ENCODE data around the gene IL1R2. TPM values are rescaled to one million over a fixed set of nuclear protein-coding genes. Genes with fewer than 3 reads are reported as not detected.

IL1R2 gene
- total and polyA plus RNA-seq, 2 of the 13 experiments (the other 11 are each of a cell fraction or from before 2014, with no cell fraction given), result 3.6 to 7.3 TPM

- TF ChIP-seq FUBP1 (CRISPR knock-in tag; IDR thresholded peaks at IDR 0.05; ENCODE audit: borderline replicate concordance) (no peak), MLLT10 (CRISPR knock-in tag; IDR thresholded peaks at IDR 0.05) (no peak), ZNF746 (CRISPR knock-in tag; IDR thresholded peaks at IDR 0.05) (peak; percentile 50; the same call in 1 of the 2 replicates), GATA4 (IDR thresholded peaks at IDR 0.05; ENCODE audit: borderline replicate concordance, low read depth) (no peak), HIC2 (CRISPR knock-in tag; IDR thresholded peaks at IDR 0.05; ENCODE audit: low read depth) (no peak; the same call in 1 of the 2 replicates), ZNF790 (CRISPR knock-in tag; IDR thresholded peaks at IDR 0.05; ENCODE audit: borderline replicate concordance) (no peak), ZNF577 (CRISPR knock-in tag; IDR thresholded peaks at IDR 0.05; ENCODE audit: borderline replicate concordance, low read depth) (no peak), NR2C2 (CRISPR knock-in tag; IDR thresholded peaks at IDR 0.05; ENCODE audit: borderline replicate concordance) (no peak), KAT8 (CRISPR knock-in tag; IDR thresholded peaks at IDR 0.05) (peak; percentile 43; the same call in 1 of the 2 replicates), SATB2 (CRISPR knock-in tag; IDR thresholded peaks at IDR 0.05) (no peak), ZMYM4 (CRISPR knock-in tag; IDR thresholded peaks at IDR 0.05) (no peak), ZFP37 (CRISPR knock-in tag; IDR thresholded peaks at IDR 0.05; ENCODE audit: borderline replicate concordance) (no peak), PHF21A (CRISPR knock-in tag; IDR thresholded peaks at IDR 0.05) (peak; percentile 46; the same call in 1 of the 2 replicates), ZFX (CRISPR knock-in tag; IDR thresholded peaks at IDR 0.05; ENCODE audit: low read depth) (peak; percentile 51), ZNF331 (CRISPR knock-in tag; IDR thresholded peaks at IDR 0.05) (peak; percentile 77), ZFYVE20 (CRISPR knock-in tag; IDR thresholded peaks at IDR 0.05; ENCODE audit: borderline replicate concordance, low read depth) (no peak), MXI1 (IDR thresholded peaks at IDR 0.05; ENCODE audit: borderline replicate concordance, low read depth, low read length) (no peak), KDM4B (CRISPR knock-in tag; IDR thresholded peaks at IDR 0.05) (0 out of 2 replicates have a peak, but pooled peaks have one; percentile 62), ZNF558 (CRISPR knock-in tag; IDR thresholded peaks at IDR 0.05; ENCODE audit: borderline replicate concordance) (no peak), MTERF4 (CRISPR knock-in tag; IDR thresholded peaks at IDR 0.05) (no peak), TRIM24 (CRISPR knock-in tag; IDR thresholded peaks at IDR 0.05) (peak; percentile 78; the same call in 1 of the 2 replicates), ADNP (CRISPR knock-in tag; IDR thresholded peaks at IDR 0.05) (peak; percentile 63; the same call in 1 of the 2 replicates)
- TF ChIP-seq, protein P1, sequence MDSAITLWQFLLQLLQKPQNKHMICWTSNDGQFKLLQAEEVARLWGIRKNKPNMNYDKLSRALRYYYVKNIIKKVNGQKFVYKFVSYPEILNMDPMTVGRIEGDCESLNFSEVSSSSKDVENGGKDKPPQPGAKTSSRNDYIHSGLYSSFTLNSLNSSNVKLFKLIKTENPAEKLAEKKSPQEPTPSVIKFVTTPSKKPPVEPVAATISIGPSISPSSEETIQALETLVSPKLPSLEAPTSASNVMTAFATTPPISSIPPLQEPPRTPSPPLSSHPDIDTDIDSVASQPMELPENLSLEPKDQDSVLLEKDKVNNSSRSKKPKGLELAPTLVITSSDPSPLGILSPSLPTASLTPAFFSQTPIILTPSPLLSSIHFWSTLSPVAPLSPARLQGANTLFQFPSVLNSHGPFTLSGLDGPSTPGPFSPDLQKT (CRISPR knock-in tag; IDR thresholded peaks at IDR 0.05; ENCODE audit: borderline replicate concordance), result no peak
These were observed 30.2 kb upstream of the IL1R2 start (continued) for GRCh38 chr2:101961338-101962191.
